HG03575 (cell line): ENCODE results near the gene CCDC74B.
"Not testable (repeated sequence)": the region's sequence is repeated elsewhere in the genome, so short reads cannot be mapped to it uniquely, and the experiment has no call there.

Source experiments
- ATAC-seq: cut with Tn5 transposase; IDR thresholded peaks from one replicate; pipeline ENCODE4 v1.9.1; 2021; ENCODE audit not compliant: unreplicated experiment, insufficient number of reproducible peaks, low FRiP score; ENCODE audit errors: extremely low read depth

CCDC74B gene

DNA sequence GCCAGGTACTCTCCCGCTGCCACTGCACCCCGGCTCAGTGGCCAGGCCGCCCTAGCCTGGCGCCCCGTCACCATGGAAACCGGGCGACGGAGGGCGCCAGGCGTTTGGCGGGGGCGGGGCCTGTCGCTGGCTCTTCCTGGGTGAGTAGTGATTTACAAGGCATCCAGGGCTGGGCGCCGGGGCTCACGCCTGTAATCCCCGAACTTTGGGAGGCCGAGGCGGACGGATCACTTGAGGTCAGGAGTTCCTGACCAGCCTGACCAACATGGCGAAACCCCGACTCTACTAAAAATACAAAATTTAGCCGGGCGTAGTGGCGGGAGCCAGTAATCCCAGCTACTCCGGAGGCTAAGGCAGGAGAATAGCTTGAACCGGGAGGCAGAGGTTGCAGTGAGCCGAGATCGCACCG, at the start of gene CCDC74B:
TSS of gene CCDC74B (minus strand) at position 107 of the 409 bp plus-strand sequence. CDS start 116 bp downstream, outside the sequence.
- not testable (repeated sequence) for ATAC-seq

DNA sequence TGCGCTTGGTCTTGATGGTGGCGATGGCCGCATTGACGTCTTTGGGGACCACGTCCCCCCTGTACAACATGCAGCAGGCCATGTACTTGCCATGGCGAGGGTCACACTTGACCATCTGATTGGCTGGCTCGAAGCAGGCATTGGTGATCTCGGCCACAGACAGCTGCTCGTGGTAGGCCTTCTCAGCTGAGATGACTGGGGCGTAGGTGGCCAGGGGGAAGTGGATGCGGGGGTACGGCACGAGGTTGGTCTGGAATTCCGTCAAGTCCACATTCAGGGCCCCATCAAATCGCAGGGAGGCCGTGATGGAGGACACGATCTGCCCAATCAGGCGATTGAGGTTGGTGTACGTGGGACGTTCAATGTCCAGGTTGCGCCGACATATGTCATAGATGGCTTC, 48.9 kb upstream of the CCDC74B start:
- not testable (repeated sequence) for ATAC-seq

DNA sequence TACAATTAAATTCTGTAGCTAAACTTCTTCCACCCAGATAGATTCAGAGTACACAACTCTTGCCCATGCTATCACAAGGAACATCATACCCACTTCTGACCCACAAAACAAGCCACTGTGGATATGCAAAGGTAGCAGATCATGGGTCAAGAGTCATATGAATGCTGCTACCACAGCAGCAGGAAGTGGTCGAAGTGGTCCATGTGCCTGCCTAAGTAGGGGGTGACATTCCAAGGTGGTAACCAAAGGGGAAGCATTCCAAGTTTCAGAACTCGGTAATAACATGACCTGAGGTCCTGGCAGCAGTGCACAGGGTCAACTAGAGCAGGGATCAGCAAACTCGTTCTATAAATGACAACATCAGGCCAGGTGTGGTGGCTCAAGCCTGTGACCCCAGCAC, 47.5 kb upstream of the CCDC74B start:
- ATAC-seq: not testable (repeated sequence)

DNA sequence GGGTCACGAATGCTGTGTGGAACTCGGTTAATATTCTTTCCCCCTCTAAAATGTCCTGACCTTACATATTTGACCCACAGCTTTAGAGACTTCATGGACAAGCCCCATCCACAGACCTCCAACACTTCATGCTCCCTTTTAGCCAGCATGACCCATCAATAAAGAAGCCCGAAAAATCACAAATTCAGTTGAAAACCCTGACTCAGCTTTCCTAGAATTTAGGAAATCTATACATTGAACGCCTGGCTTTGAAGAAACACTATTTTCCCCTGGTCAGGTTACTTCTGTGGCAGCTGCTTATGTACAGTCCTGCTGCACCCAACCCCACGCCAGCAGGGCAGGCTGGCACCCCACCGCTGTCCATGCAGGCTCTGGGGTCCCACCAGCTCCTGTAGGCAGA, 46.4 kb upstream of the CCDC74B start:
- not testable (repeated sequence) for ATAC-seq

DNA sequence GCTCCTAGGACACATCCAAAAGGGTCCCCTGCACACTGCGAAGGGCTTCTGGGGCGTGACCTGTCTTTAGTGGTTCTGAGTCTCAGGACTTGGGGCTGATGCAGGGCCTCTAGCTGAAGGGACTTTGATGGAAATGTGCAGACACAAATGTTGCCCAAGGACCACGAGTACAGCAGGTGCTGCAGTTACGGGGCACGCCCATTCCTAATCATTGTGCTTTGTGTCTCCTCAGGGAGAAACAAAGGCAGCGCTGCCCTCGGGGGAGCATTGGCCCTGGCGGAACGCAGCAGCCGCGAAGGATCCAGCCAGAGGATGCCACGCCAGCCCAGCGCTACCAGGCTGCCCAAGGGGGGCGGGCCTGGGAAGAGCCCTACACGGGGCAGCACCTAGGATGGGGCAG, 45.3 kb upstream of the CCDC74B start:
- no peak for ATAC-seq

DNA sequence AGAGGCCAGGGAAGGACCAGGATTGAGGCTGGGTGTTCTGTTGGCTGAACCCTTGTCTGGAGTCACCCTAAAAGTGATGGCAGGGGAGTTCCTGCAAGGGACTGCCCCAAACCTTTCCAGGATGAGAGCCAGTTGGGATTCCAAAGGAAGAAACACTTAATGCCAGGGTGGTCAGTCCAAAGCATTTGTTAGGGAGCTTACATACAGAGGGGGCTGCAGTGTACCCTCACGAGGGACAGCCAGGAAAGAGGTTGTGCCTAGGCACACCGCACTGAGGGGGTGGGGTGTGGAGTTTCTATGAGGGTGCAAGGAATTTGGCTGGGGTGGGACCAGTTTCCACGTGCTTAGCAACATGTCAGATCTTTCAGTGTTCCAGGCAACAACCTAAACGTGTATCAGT, 44.0 kb upstream of the CCDC74B start:
- not testable (repeated sequence) for ATAC-seq

DNA sequence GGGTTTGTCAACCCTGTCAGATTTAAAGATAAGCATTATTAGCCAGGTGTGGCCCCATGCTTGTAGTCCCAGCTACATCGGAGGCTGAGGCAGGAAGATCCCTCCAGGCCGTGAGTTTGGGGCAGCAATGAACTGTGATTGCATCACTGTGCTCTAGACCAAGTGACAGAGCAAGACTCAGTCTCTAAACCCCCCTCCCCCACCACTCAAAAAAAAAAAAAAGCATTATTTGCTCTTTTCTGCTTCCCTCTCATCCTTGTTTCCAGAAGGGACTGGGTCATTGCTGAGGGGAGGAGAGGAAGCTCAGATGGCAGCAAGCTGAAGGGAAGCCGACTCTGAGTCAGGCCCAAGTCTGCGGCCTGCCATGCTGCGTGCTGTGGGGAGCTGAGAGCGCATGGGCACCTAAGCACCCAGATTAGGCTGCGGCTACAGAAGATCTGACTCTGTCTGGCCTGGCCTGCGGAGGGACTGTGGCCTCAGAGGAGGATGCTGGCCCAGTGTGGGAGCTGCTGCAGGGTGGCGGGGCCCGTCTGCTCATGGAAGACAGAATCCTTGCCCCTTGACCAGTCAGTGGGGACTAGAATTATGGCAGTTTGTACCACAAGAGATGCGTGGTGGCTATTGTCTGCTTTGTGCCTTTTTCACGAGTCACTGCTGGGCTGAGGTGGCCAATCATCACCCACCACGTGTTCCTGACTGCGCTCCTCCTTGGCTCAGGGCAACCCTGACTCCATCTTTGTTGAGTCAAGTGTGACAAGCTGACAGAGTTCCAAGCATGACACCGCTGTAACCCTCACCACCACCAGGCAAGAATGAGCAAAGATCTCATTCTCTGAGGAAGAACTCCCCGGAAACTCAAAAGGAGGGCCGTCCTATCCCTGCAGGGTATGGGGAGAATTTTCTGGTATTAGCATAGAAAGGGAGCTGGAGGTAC, 43.2 kb upstream of the CCDC74B start:
- ATAC-seq: not testable (repeated sequence)

DNA sequence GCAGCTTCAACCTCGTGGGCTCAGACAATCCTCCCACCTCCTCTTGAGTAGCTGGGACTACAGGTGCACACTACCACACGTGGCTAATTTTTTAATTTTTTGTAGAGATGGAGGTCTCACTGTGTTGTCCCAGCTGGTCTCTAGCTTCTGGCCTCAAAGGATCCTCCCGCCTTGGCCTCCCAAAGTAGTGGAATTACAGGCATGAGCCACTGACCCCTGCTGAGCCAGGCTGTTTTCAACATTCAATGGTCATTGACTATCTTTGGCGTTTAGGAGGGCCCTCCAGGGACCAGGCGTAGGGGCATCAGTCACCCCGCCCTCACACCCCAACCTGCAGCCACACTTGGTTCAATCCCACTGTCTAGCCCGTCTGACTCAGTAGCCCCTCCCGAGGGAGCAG, 42.4 kb upstream of the CCDC74B start:
- ATAC-seq: no peak

DNA sequence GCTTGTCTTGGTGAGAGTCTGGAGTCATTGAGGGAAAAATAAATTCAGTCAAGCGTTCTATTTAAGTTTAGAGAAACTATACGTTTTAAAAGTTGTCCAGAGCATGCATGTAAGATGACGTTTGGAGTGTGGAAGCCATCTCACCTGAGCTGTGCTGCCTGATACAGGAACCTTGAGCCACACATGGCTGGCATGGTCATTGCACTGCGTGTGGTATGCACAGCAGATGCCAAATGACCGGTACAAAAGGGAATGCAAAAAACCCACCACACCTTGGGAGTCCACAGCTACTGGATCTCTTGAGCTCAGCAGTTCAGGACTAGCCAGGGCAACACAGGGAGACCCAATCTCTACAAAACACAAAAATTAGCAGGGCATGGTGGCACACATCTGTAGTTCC, 41.5 kb upstream of the CCDC74B start:
- no peak for ATAC-seq

DNA sequence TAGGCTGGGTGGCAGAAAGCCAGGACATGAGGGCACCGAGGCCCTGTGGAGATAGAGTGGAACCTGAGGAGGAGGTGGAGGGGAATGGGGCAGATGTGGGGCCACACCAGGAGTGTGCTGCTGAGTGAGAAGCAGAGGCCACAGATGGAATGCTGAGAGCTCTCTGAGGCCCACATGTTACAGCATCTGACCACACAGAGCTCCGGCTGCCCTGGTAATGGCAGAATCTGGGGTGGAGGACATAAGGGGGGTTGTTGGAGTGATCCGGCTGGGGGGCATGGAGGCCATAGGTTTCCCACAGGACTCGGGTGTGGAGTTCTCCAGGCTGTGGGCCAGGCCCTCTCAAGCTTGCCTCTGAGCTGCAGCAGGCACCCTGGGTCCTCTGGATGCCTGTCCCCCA, 41.0 kb upstream of the CCDC74B start:
- ATAC-seq: no peak

DNA sequence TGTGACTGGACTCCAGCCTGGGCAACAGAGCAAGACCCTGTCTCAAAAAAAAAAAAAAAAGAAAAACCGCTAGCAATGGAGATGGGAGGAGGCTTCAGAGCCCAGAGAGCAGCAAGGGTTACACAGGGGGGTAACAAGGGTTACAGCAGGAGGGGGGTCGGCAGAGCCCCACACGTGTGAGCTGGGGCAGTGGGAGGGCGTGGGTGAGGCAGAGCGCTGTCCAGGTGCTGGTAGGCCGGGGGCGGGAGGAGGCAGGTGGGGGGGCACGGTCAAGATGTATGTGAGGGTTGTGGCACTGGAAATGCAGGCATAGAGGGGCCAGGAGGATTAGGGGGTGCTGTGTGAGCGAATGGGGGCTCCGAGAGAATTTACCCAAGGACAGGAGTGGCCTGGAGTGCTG, 40.5 kb upstream of the CCDC74B start:
- ATAC-seq: no peak

DNA sequence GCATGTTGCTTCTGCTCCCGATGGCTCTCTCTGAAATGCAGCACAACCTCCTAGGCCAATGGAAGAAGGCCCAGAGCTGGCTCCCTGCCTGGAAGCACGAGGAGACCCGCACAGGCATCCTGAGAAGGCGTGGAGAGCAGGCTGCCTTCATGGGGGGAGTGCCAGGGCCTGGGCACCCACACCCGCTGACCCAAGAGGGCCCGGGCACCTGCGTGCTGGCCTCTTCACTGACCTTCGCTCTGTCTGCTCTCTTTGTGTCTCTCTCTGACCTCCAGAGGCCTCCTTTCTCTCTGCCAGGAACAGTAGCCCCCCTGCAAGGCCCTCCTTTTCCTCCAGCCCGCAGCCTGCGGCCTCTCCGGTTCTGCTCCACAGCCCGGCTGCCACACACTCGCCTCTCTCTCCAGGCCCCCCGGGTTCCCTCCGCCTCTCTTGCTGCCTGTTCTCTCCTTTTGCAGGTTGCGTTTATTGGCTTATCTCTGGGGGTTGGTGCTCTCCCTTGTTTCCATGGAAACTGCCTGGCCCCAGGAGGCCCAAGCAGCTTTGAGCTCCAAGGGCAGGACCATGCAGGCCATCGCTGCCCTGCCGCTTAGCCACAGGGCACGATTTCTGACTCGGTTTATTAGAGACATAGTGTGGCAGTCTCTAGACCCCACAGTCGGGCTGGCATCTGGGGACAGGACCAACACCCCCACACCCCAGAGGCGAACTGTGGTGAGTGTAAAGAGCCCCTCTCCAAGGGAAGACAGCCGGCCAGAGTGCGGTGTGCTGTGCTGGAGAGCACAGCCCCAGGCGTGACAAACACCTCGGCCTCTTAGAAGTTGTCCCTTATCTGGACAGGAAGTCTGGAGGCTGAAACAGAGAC, 38.8 kb upstream of the CCDC74B start:
- ATAC-seq: no peak

DNA sequence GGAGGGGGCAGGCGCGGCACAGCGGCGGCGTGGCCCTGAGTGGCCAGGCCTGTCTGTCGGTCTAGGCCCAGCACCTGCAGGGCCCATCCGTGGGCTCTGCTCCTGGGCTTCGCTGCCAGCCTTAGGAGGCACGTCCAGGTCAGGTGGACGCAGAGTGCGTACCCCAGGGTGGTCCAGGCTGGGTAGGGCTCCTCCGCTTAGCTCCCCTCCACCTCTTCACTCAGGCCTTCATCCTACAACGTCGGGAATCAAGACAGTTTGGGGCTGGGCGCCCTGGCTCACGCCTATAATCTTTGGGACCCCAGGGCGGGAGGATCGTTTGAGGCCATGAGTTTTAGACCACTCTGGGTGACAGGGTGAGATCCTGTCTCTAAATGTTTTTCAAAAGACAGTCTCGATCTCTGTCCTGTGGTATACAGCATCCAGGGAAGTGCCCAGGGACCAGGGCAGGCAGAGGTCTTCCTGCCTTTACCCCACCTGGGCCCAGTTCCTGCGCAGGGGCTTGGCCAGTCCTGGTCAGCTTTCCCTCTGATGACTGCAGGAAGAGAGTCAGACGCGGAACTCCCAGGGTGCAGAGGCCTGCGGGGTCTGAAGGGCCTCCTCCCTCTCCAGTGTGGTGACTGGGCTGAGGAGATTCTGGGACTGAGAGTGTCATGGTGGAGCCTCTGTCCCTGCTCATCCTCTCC, 38.1 kb upstream of the CCDC74B start:
- not testable (repeated sequence) for ATAC-seq

DNA sequence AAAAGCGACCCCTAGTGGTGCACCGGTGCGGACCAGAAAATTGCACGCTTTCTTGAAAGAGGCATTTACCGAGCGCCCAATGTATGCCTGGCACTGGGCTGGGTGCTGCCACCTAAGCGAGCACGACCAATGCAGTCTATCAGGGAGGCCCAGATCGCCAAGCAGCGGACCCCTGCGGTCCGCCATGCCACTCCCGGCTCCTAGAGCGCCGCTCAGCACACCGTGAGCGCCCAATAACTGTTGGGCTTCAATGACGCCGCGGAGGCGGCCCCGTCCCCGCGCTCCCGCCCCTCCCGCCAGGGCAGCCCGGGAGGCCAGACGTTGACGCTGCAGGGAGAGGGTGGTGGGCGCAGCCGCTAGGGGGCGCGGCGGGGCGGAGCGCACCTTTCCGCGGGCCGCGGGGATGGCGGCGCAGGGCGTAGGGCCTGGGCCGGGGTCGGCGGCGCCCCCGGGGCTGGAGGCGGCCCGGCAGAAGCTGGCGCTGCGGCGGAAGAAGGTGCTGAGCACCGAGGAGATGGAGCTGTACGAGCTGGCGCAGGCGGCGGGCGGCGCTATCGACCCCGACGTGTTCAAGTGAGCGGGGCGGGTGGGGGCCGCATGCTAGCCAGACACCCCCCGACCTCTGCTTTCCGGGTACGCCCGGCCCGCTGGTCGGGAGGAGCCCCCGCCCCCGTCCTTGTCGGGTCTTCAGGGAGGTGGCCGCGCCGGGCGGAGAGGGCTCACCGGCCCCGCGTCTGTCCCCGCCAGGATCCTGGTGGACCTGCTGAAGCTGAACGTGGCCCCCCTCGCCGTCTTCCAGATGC, 37.2 kb upstream of the CCDC74B start, which contains the start of gene MZT2B:
TSS of gene MZT2B (plus strand) at position 383 of the 803 bp plus-strand sequence. CDS start at position 404, 21 bp downstream.
- ATAC-seq: peak; percentile 45

DNA sequence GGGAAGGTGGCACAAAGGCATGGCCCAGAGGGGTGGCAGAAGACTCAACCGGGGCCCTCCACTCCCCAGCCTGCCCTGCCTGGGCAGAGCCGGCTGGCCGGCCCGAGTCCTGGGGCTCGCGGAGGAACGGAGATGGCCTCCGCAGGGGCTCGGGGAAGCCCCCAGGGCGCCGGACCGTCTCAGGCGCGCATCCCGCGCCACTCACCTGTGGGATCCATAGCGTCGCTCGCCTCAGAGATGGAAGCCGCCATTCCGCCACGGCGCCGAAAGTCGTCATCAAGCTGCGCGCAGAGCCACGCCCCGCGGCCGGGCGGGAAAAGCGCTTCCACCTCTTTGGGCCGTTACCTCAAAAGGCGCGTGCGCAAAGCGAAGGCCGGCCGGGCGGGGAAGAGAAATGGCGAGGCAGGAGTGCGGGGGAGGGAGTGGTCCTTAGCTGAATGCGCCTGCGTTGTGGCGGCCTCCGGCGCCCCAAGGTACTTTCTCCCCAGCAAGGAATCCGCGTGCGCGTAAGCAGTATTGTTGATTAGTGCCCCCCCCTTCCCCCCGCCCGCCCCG, 36.5 kb upstream of the CCDC74B start, which contains the start of gene SMPD4:
TSS of gene SMPD4 (minus strand) at position 278 of the 555 bp plus-strand sequence. CDS start 5,010 bp downstream, outside the sequence.
- peak; percentile 29 for ATAC-seq

DNA sequence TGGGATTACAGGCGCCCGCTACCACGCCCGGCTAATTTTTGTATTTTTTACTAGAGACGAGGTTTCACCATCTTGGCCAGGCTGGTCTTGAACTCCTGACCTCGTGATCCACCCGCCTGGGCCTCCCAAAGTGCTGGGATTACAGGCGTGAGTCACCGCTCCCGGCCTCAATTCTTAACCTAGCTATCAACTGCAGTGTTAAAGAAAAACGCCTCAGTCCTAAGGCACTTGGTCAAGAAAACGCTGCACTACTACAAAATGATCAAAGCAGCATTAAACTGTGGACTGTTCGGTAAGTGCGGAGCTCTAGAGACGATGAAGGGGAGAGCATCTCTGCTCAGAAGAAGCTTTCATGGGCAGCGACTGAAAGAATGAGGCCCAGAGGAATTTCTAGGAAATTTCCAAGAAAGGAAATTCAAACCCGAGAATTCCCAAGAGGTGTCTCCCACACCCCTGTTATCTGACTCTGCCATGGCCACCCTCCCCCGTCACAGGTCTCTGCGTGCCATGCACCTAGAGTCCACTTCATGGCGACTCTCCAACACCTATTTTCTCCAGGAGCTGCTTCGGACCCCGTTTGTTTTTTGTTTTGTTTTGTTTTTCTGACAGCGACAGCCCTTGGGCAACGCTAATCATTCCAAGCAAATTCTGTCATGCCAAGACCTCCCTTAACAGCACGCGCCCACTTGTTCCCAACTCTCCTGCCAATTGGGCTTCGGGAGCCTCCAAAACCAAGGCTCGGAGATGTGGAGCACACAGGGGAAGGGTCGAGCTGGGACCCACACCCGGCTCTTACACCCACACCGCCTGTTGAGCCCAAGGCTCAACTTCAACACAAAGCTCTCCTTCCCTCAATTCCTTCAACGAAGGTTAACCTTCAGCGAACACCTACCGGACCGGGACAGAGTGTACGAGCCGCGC, 35.8 kb upstream of the CCDC74B start:
- ATAC-seq: not testable (repeated sequence)

DNA sequence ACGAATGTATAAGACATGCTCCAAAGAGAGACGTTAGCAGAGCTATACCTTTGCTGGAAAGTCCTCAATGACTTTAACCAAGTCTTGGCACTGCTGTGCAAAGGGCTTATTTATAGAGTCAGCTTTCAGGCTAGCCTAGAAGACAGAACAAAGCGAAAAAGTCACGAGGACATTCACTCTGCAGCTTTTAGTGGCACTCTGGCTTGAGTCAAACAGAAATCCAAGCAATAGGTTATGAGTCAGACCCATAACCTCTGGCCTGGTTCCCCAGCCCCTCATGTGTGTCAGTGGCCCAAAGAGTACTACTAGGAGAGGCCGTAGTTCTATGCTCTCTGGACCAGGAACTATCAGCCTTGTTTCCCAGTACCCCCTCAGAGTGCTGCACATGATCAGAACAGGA, 30.0 kb upstream of the CCDC74B start:
- ATAC-seq: not testable (repeated sequence)
